GM08714 (cell line): ENCODE data around the gene SLC26A2.

Experiments
- H3K4me3 ChIP-seq: fragments of 200-500 bp; sonication (Bioruptor generic); 2 replicates; pipeline ENCODE4 v1.5.1; 2014; ENCODE audit warnings: mild to moderate bottlenecking, low read length, inconsistent platforms
- ZNF274 ChIP-seq: IDR thresholded peaks from 2 replicates; pipeline ENCODE4 v1.6.1; 2012; ENCODE audit warnings: mild to moderate bottlenecking, low read depth, low read length

The SLC26A2 gene

DNA sequence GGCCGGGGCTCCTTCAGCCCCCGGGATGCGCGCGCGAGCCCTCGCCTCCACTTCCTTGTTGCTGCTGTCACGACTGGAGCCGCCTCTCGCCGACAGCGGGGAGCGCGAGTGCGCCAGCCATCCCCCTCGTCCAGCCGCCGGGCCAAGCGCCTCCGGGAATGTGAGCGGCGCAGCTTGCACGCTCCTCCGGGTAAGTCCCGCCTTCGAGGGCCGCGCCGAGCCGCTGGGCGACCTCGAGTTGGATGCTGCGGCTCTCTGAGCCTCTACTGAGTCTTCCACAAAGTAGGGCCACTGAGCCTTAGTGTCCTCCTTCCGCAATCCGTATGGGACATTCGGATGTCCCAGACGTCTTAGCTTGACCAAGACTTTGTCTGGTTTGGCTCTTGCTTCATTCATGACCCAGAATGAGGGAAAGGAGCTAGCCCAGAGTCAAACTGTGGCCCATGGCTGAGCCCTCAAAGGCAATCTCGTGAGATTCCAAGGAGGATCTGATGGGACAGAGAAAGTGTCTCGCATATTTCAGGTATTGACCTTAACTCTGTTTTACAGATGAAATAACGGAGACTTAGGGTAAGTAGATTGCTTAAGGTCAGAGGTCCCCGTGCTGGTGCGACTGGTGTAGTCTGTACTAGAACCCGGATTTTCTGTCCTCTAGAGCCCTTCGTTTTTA lies 40.6 kb downstream of the SLC26A2 start:
- peak overlapping the region; percentile 97 for H3K4me3 ChIP-seq
- TF ChIP-seq ZNF274 = no peak

DNA sequence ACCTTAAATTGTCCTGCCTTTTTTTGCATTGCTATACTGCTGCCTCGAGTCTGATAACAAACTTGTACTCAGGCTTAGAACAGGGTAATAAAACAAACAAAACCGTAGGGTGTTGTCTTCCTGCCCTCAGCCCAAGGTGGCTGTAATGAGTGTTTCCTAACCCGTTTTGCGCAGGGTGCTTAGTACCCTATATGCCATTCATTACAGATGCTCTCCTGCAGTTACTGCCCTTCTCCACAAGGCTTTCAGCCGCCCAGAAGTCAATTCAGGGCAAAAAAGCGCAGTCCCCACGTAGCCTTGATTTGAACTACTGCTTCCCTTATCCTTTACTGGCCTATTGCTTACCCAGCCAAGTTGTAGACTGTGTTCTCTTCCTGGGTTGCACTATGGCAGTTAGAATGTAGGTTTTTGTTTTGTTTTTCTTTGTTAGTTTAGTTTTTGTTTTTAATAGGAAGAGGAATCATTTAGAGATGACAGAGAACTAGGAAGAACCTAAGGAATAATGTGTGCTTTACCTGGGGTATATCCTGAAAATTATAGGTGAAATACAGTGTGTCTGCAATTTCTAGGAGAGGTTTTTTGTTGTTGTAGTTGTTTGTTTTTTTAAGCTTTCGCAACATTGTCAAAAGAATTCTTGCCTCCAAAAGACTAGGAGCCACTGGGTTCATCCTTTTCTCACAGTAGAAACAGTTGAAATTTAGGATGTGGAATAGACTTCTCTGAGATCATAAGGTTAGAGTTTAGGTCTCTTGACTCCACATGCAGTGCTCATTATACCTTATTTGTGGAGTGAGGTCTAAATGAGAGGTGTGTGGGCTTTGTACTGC lies 41.3 kb downstream of the SLC26A2 start:
- no peak for TF ChIP-seq ZNF274
- peak overlapping the region; percentile 97 for H3K4me3 ChIP-seq

DNA sequence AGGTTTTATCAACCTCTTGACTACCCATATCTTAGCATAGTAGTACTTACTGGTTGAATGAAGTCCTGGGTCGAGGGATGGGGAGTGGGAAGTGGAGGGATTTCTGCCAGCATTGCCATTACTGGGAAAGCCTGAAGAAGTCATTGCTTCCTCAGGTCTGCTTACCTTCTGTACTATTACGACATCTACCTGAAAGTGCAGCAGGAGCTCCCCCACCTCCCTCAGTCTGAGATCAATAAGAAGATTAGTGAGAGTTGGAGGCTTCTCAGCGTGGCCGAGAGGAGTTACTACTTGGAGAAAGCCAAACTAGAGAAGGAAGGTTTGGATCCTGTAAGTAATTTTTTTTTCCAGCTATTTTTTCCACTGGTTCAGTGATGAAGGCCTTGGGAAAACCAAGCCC lies 45.8 kb downstream of the SLC26A2 start:
- TF ChIP-seq ZNF274 = no peak
- H3K4me3 ChIP-seq = no peak overlapping the region

DNA sequence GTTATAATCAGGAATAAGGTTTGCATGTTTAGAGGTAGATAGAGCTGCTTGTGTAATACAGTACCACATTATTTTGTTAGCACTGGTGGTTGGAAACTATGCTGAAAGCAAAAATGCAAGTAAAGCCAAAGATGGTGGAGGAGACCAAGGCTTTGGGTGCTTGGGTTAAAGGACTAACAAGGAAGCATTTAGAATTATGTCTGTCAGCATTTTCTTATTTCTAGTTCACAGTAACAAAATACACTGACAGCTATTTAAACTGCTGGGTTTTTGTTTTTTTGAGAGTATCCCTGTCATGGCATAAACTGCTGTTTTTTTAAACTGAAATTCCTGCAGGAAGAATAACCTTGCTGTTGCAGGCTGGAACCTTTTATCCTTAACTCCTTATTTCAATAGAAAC lies 46.5 kb downstream of the SLC26A2 start:
- no peak overlapping the region for H3K4me3 ChIP-seq

DNA sequence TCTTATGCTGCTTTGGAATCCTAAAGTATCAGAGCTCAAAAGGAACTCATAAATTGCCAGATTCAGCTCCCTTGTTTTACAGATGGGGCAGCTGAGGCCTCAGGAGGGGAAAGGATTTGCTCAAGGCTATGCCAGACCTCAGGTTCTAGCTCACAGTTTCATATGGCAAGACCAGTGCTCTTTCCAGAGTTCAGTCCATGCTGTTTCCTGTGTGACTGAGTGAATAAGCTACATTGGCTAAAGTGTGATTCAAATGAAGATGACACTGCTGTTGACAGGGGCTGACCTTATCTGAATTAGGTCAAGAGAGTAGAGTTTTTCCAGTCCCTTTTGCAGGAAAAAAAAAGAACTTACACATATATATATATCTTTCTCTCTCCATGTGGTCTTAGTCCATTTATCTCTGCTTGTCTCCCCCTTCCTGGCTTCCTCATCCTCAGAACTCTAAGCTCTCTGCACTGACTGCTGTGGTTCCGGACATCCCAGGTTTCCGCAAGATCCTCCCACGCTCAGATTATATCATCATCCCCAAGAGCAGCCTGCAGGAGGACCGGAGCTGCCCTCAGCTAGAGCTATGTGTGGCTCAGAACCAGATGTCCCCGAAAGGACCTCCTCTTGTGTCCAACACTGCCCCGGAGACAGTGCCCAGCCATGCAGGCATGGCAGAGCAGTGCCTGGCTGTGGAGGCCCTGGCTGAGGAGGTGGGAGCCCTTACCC lies 49.3 kb downstream of the SLC26A2 start:
- no peak for TF ChIP-seq ZNF274
- H3K4me3 ChIP-seq = no peak overlapping the region

More for the DNA sequence above, 46.5 kb downstream of the SLC26A2 start:
- no peak for TF ChIP-seq ZNF274

DNA sequence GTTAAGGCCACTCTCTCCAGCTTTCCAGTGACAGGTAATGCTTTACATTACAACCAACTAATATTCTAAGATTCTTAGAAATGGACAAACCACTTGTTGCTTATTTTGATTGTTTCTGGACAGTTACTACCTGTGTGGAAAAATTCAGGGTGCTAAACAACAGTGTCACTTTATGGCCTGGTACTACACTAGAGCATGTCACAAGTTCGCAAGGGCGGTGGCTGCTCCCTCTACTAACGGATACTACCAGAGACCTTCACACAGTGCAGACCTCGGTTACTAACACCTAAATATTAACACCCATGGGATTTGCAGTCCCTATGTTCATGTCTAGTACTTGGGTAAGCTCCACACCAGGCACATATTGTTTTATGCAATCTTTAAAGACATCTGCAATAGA lies 53.4 kb downstream of the SLC26A2 start:
- TF ChIP-seq ZNF274 = no peak
- no peak overlapping the region for H3K4me3 ChIP-seq

DNA sequence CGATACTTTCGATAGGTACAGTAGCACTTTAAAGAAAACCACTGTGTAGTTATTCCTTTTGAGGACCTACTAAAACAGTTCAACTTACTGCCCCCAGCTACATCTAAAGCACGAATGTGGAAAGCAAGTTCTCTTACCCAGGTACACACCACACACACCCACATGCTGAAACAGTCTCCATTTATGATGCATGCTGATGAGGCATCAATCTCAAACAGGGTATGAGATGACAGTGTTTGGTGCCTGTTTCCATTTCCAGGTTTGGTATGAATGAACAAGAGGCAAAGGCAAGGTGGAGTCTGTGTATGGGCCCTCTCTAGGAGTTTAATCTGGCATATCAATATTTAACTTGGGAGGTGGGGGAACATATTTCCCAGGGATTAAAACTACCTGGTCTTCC lies 53.9 kb downstream of the SLC26A2 start:
- no peak overlapping the region for H3K4me3 ChIP-seq
- no peak for TF ChIP-seq ZNF274

DNA sequence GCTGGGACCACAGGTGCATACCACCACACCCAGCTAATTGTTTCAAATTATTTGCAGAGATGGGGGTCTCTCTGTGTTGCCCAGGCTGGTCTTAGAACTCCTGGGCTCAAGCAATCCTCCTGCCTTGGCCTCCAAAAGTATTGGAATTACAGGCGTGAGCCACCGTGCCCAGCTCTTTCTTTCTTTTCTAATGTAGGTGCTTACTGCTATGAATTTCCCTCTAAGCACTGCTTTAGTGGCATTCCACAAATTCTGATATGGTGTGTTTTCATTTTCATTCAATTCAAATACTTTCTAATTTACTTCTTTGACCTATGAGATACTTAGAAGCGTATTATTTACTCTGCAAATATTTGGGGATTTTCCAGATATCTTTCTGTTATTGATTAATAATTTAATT lies 54.9 kb downstream of the SLC26A2 start:
- no peak for TF ChIP-seq ZNF274
- H3K4me3 ChIP-seq = no peak overlapping the region

DNA sequence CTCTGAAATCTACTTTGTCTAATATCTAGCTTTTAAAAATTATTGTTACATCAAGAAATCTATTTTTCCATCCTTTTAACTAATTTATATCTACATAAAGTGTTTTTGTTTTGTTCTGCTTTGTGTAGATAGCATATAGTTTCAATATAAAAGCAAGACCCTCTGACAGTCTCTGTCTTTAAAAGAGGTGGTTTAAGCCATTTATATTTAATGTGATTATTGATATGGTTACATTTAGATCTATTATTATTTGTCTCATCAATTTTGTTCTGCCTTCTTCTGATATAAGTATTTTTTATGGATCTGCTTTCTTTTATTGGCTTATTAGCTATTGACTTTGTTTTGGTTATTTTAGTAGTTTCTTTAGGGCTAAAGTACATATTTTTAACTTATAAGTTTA lies 56.0 kb downstream of the SLC26A2 start:
- H3K4me3 ChIP-seq = no peak overlapping the region
- no peak for TF ChIP-seq ZNF274

DNA sequence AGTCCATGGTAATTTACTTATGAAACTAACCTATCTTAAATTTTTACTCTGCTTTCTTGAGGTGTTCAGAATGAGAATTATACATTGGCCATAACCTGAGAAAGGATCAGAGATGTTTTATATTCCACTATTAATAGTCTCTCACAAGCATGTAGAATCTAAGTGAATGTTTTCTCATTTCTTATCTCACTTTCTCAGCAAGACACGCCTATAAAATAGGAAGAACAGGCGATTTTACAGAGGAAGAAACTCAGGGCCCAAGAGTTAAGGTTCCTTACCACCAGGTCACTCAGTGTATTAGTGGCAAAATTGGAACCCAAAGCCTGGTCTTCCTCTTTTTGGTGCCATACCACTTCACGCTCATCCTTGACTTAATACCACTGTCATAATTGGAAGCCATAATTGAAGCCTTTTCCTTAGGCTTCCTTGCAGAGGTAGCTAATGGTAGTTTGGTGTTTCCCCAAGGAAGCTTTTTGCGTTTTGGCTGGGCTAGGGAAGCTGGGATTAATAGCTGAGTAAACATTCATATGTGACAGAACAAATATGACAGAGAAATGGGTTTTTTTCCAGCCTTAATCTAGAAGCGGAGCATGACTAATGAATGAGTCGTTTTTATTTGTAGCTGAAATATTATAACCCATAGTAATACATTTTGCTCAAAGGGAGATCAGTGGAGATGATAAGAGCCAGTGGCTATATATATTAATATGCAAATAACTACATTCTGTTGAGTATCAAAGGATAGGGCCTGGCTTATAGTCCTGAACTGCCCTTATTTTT lies 56.9 kb downstream of the SLC26A2 start:
- no peak overlapping the region for H3K4me3 ChIP-seq
- TF ChIP-seq ZNF274 = no peak

DNA sequence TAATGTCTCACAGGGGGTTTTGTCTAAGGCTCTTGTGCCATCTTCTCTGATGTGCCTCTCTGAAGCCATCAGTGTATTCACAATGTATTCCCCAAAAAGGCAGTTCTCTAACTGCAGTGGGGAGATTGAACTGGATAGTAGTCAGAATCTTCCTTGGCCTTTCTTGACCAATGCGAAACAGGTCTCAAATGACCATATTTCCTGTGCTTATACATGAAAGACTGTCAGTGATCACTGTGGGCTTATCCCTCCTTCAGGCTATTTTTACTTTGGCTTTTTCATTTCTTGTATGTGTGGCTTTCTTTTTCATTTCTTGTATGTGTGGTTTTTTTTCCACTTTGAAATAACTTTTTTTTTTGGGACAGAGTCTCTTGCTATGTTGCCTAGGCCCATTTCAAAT lies 59.7 kb downstream of the SLC26A2 start:
- TF ChIP-seq ZNF274 = no peak
- H3K4me3 ChIP-seq = no peak overlapping the region

DNA sequence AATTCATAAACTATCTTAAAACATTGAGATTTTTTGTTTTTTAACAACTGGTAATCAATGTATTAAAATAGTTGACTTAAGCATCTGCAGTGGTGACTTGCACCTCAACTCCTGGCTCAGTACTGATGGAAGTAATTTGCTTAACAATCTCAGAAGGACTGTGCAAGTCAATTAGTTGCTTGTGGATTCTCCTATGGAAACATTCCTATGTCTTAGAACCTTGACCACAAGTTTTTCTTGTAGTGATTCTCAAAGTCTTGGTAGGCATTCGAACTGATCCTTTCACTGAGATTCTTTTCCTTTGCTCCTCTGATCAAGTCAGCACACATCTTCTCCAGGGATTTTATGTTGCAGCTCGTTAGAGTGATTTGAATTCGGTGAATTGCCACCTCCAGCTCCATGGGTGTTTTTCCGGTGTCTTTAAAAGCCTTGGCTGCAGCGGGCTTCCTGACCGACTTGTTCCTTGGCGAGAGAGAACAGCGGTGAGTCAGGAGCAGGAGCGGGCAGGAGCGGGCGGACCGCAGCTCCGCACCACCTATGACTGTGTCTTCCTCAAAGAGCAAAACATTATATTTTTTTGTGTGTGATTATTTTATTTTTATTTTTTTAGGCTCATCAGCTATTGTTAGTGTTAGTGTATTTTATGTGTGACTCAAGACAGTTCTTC lies 61.1 kb downstream of the SLC26A2 start:
- H3K4me3 ChIP-seq = no peak overlapping the region
- no peak for TF ChIP-seq ZNF274

DNA sequence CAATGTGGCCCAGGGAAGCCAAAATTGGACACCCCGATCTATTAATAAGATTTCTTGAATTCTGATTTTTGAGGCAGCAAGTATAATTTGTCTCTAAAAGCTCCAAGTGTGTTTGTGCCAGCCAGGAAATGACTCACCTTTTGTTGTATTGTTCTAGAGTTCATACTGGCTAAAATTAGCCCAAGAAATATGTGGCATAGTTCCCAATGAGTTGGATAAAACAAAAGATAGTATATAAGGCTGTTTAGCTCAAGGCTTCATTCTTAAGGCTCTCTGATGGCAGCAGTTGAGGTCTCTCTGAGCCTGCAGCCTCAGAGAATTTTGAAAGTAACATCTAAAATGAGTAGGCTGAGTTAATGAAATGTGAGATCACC lies 61.6 kb downstream of the SLC26A2 start:
- no peak overlapping the region for H3K4me3 ChIP-seq
- TF ChIP-seq ZNF274 = no peak

DNA sequence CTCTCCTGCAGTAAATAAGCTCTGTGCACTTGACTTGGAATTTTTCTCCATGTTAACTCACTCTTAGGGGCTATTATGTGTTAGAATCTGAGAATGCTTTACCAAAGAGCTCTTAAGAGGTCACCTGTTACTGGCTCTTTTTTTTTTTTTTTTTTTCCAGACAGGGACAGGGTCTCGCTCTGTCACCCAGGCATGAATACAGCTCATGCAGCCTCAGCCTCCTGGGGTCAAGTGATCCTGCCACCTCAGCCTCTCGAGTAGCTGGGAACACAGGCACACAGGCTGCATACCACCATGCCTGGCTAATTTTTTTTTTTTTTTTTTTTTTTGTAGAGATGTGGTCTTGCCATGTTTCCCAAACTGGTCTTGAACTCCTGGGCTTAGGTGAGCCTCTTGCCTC lies 62.1 kb downstream of the SLC26A2 start:
- TF ChIP-seq ZNF274 = no peak
- H3K4me3 ChIP-seq = no peak overlapping the region

DNA sequence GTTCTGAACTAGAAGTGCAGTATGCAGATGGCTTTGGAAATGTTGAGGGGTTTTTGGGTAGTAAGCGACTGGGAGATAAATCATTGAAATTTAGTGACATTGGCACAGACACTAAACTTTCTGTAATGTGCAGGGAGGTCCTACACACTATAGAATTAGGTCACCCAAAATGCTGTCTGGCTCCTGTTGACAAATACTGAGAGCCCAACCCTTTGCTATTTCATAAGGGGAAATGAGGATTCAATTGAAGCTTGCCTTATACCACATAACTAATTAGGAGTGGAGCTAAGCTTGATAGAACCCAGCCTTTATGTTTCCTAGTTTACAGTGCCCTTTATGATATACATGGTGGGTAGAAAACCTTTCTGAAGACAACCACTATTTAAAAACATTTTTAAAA lies 62.6 kb downstream of the SLC26A2 start:
- H3K4me3 ChIP-seq = no peak overlapping the region
- no peak for TF ChIP-seq ZNF274
